GM18502 (cell line): ENCODE measurements around the gene FASN.

Experiments
- ATAC-seq: cut with Tn5 transposase; IDR thresholded peaks from one replicate; pipeline ENCODE4 v1.9.1; 2021; ENCODE audit warnings: mild to moderate bottlenecking; ENCODE audit not compliant: unreplicated experiment, poor library complexity

Gene FASN

GRCh38 chr17:82059272-82060000 is 38.6 kb downstream of the FASN start:
- ATAC-seq: no peak

GRCh38 chr17:82058855-82059249 is 39.2 kb downstream of the FASN start:
- no peak for ATAC-seq

- no peak for ATAC-seq
Observed at GRCh38 chr17:82058230-82058854, 39.7 kb downstream of the FASN start.

GRCh38 chr17:82056729-82057621 is 41.1 kb downstream of the FASN start:
- no peak for ATAC-seq

GRCh38 chr17:82055965-82056728 is 41.9 kb downstream of the FASN start:
- no peak for ATAC-seq

GRCh38 chr17:82055023-82055964 is 42.7 kb downstream of the FASN start:
- no peak for ATAC-seq

- ATAC-seq: no peak
Observed at GRCh38 chr17:82054351-82055022, 43.5 kb downstream of the FASN start.

- ATAC-seq: no peak
Observed at GRCh38 chr17:82053556-82054263, 44.3 kb downstream of the FASN start.

- ATAC-seq: no peak
Observed at GRCh38 chr17:82053130-82053529, 44.9 kb downstream of the FASN start.

GRCh38 chr17:82052638-82053059 is 45.4 kb downstream of the FASN start:
- ATAC-seq: no peak

- ATAC-seq: peak; percentile 66
Observed at GRCh38 chr17:82051776-82052637, 46.0 kb downstream of the FASN start, which contains the start of the genes GPS1 and RFNG. Gene GPS1 (plus strand): TSS chr17:82051898. CDS start chr17:82051932, 34 bp downstream. Gene RFNG (minus strand): TSS chr17:82051811. CDS start chr17:82051766, 45 bp downstream.

- no peak for ATAC-seq
Observed at GRCh38 chr17:82050761-82051641, 47.0 kb downstream of the FASN start.

- ATAC-seq: no peak
Observed at GRCh38 chr17:82050152-82050760, 47.8 kb downstream of the FASN start.

- ATAC-seq: no peak
Observed at GRCh38 chr17:82049521-82049971, 48.5 kb downstream of the FASN start.

- ATAC-seq: no peak
Observed at GRCh38 chr17:82049106-82049505, 48.9 kb downstream of the FASN start.
